Activated naive CD8-positive, alpha-beta T cell (primary cell): ENCODE results near the gene APOOL.
"Not testable (repeated sequence)": the region's sequence is repeated elsewhere in the genome, so short reads cannot be mapped to it uniquely, and the experiment has no call there.

ENCODE experiments used
- H3K27ac Mint-ChIP-seq: one replicate; pipeline ENCODE4 v1.8.0; 2021; ENCODE audit warnings: mixed read lengths
- H3K27me3 Mint-ChIP-seq: one replicate; pipeline ENCODE4 v1.8.0; 2021; ENCODE audit warnings: mixed read lengths
- H3K36me3 Mint-ChIP-seq: one replicate; pipeline ENCODE4 v1.8.0; 2021; ENCODE audit warnings: mixed read lengths
- H3K4me1 Mint-ChIP-seq: one replicate; pipeline ENCODE4 v1.8.0; 2021; ENCODE audit warnings: low read depth, mixed read lengths
- H3K4me3 Mint-ChIP-seq: one replicate; pipeline ENCODE4 v1.8.0; 2021; ENCODE audit warnings: mild to moderate bottlenecking, mixed read lengths
- H3K9me3 Mint-ChIP-seq: one replicate; pipeline ENCODE4 v1.8.0; 2021; ENCODE audit warnings: low read depth, mixed read lengths

The APOOL gene

GRCh38 chrX:85031505-85031904 is 27.8 kb downstream of the APOOL start:
- no peak overlapping the region for H3K4me3 Mint-ChIP-seq
- H3K27ac Mint-ChIP-seq: no peak overlapping the region
- peaks cover 15% of the 10 kb centered on the region for H3K4me1 Mint-ChIP-seq
- H3K27me3 Mint-ChIP-seq: no peaks in the 10 kb centered on the region
- peaks cover 7% of the 10 kb centered on the region for H3K36me3 Mint-ChIP-seq
- H3K9me3 Mint-ChIP-seq: no peaks in the 10 kb centered on the region

- Mint-ChIP-seq H3K27me3 (no peaks in the 10 kb centered on the region), H3K9me3 (peaks cover 11% of the 10 kb centered on the region), H3K4me1 (peaks cover 32% of the 10 kb centered on the region), H3K27ac (no peak overlapping the region), H3K4me3 (no peak overlapping the region), H3K36me3 (peaks cover 14% of the 10 kb centered on the region)
Measured at GRCh38 chrX:85037114-85037513, 33.4 kb downstream of the APOOL start.

GRCh38 chrX:85051627-85052026 is 48.0 kb downstream of the APOOL start:
- Mint-ChIP-seq H3K27me3 (no peaks in the 10 kb centered on the region), H3K4me1 (peaks cover 7% of the 10 kb centered on the region), H3K4me3 (no peak overlapping the region), H3K36me3 (no peaks in the 10 kb centered on the region), H3K27ac (no peak overlapping the region), H3K9me3 (no peaks in the 10 kb centered on the region)

DNA sequence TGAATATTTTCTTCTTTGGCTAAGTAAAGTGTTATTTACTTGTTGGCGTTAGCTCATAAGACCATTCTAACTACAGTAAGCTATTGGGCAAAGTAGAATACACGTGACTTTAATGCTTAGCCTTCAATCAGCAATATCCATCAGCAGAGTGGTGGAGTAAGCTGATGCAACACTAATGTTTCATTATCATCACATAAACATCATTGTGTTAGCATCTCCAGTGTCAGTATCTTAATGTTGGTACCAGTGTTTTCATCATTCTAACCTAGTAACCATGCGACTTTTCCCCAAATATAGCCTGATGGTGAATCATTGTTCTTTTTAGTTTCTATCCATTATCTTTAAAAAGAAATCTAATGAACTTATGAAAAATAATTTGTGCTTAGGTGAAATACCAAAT is 48.5 kb downstream of the APOOL start:
- H3K36me3 Mint-ChIP-seq: no peaks in the 10 kb centered on the region
- H3K27ac Mint-ChIP-seq: no peak overlapping the region
- no peak overlapping the region for H3K4me3 Mint-ChIP-seq
- peaks cover 7% of the 10 kb centered on the region for H3K4me1 Mint-ChIP-seq
- H3K27me3 Mint-ChIP-seq: no peaks in the 10 kb centered on the region
- H3K9me3 Mint-ChIP-seq: no peaks in the 10 kb centered on the region

GRCh38 chrX:85052636-85053343 is 49.1 kb downstream of the APOOL start:
- Mint-ChIP-seq H3K4me1 (peaks cover 7% of the 10 kb centered on the region), H3K36me3 (no peaks in the 10 kb centered on the region), H3K9me3 (no peaks in the 10 kb centered on the region), H3K27ac (no peak overlapping the region), H3K27me3 (no peaks in the 10 kb centered on the region), H3K4me3 (no peak overlapping the region)

DNA sequence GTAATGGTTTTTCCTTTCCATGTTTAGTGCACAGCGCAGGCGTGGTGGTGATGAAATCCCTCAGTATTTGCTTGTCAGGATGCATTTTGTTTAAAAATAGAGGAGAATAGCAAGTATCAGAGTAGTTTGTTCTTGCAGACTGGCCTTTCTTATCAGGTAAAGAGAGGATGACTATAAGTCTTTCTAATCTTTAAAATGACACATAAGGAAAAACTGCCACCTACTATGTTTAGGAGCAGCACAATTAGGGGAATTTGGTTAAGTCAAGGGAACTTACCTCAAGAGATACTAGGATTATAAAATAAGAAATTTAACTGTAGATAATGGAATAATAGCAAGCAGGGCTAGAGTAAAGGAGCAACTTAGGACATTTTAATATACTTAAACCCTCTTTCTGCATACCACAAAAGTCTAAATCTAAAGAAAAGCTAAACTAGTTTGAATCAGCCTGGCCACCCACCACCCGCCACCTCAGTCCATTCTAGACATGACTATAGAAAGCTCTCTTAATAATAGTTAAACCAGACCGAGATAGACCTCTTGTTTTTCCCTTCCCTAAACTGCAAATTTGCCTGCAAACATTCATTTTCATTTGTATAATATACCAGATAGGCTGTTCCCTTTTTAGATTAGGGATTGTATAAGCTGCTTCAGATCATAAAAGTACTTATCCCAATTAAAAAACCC is 62.0 kb downstream of the APOOL start:
- peaks cover 12% of the 10 kb centered on the region for H3K36me3 Mint-ChIP-seq
- no peak overlapping the region for H3K27ac Mint-ChIP-seq
- H3K27me3 Mint-ChIP-seq: no peaks in the 10 kb centered on the region
- H3K4me3 Mint-ChIP-seq: no peak overlapping the region
- H3K4me1 Mint-ChIP-seq: peaks cover 1% of the 10 kb centered on the region
- no peaks in the 10 kb centered on the region for H3K9me3 Mint-ChIP-seq

DNA sequence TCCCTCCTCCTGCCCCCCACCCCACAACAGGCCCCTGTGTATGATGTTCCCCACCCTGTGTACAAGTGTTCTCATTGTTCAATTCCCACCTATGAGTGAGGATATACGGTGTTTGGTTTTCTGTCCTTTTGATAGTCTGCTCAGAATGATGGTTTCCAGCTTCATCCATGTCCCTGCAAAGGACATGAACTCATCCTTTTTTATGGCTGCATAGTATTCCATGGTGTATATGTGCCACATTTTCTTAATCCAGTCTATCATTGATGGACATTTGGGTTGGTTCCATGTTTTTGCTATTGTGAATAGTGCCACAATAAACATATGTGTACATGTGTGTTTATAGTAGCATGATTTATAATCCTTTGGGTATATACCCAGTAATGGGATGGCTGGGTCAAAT is 73.6 kb downstream of the APOOL start:
- H3K4me1 Mint-ChIP-seq, H3K9me3 Mint-ChIP-seq: not testable (repeated sequence)

GRCh38 chrX:85084770-85085393 is 81.2 kb downstream of the APOOL start:
- Mint-ChIP-seq H3K4me3 (no peak overlapping the region), H3K27ac (no peak overlapping the region), H3K27me3 (no peaks in the 10 kb centered on the region), H3K36me3 (peaks cover 8% of the 10 kb centered on the region), H3K9me3 (no peaks in the 10 kb centered on the region), H3K4me1 (no peaks in the 10 kb centered on the region)

More for the DNA sequence above, 73.6 kb downstream of the APOOL start:
- H3K27ac Mint-ChIP-seq, H3K4me3 Mint-ChIP-seq, H3K36me3 Mint-ChIP-seq, H3K27me3 Mint-ChIP-seq: not testable (repeated sequence)

DNA sequence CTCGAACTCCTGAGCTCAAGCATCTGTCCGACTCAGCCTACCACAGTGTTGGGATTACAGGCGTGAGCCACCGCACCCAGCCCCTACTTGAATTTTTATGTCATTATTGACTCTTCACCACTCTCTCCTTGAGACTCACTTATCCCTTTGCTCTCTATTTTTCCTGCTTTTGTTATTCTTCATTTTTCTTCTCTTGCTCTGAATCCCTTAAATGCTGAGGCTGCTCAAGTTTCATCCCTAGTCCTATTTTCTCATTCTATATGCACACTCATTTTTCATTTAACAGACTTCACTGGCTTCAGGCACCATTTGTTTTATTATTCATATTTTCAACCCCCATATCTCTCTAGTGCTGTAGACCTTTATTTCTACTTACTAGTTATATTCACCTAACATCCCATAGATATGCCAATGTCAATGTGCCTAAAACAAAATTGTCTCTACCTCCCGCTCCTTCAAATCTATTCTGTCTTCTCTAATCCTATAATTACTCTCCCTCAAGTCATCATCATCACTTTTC is 85.7 kb downstream of the APOOL start:
- H3K27ac Mint-ChIP-seq: no peak overlapping the region
- H3K9me3 Mint-ChIP-seq: no peaks in the 10 kb centered on the region
- H3K36me3 Mint-ChIP-seq: peaks cover 15% of the 10 kb centered on the region
- H3K4me3 Mint-ChIP-seq: no peak overlapping the region
- no peaks in the 10 kb centered on the region for H3K27me3 Mint-ChIP-seq
- no peaks in the 10 kb centered on the region for H3K4me1 Mint-ChIP-seq

- no peak overlapping the region for H3K27ac Mint-ChIP-seq
- no peaks in the 10 kb centered on the region for H3K27me3 Mint-ChIP-seq
- H3K4me1 Mint-ChIP-seq: no peaks in the 10 kb centered on the region
- no peak overlapping the region for H3K4me3 Mint-ChIP-seq
- H3K9me3 Mint-ChIP-seq: no peaks in the 10 kb centered on the region
- no peaks in the 10 kb centered on the region for H3K36me3 Mint-ChIP-seq
Measured at GRCh38 chrX:85107407-85107806, 103.7 kb downstream of the APOOL start.

- Mint-ChIP-seq H3K27ac (no peak overlapping the region), H3K4me3 (no peak overlapping the region), H3K27me3 (no peaks in the 10 kb centered on the region), H3K4me1 (no peaks in the 10 kb centered on the region), H3K9me3 (no peaks in the 10 kb centered on the region), H3K36me3 (no peaks in the 10 kb centered on the region)
Measured at GRCh38 chrX:85108165-85108564, 104.5 kb downstream of the APOOL start.

- Mint-ChIP-seq H3K9me3 (no peaks in the 10 kb centered on the region), H3K27ac (no peak overlapping the region), H3K36me3 (no peaks in the 10 kb centered on the region), H3K4me3 (no peak overlapping the region), H3K4me1 (no peaks in the 10 kb centered on the region), H3K27me3 (no peaks in the 10 kb centered on the region)
Measured at GRCh38 chrX:85109235-85109634, 105.6 kb downstream of the APOOL start.

- Mint-ChIP-seq H3K9me3 (no peaks in the 10 kb centered on the region), H3K27ac (no peak overlapping the region), H3K4me1 (no peaks in the 10 kb centered on the region), H3K27me3 (no peaks in the 10 kb centered on the region), H3K4me3 (no peak overlapping the region), H3K36me3 (no peaks in the 10 kb centered on the region)
Measured at GRCh38 chrX:85111347-85111746, 107.7 kb downstream of the APOOL start.

- Mint-ChIP-seq H3K36me3 (no peaks in the 10 kb centered on the region), H3K4me3 (no peak overlapping the region), H3K4me1 (no peaks in the 10 kb centered on the region), H3K9me3 (no peaks in the 10 kb centered on the region), H3K27me3 (no peaks in the 10 kb centered on the region), H3K27ac (no peak overlapping the region)
Measured at GRCh38 chrX:85112293-85112692, 108.6 kb downstream of the APOOL start.

DNA sequence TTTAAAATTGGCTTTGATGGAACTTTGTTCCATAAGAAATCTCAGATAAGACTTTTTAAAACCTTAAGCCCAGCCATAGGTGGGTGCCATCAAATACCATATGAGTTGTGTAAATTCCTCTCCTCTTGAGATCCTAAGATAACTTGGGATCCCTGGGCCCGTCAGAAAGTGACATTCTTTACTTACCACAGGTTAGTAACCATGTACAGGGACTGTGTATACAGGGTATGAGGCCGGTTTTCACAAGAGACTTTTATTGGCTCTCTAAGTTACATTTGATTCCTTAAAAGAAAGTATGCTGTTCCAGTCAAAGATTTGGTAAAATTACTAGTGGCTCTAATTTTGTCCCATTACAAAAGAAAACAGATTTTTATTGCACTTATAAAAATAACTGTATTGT is 110.1 kb downstream of the APOOL start:
- no peak overlapping the region for H3K4me3 Mint-ChIP-seq
- no peaks in the 10 kb centered on the region for H3K4me1 Mint-ChIP-seq
- H3K27me3 Mint-ChIP-seq: no peaks in the 10 kb centered on the region
- H3K36me3 Mint-ChIP-seq: no peaks in the 10 kb centered on the region
- no peak overlapping the region for H3K27ac Mint-ChIP-seq
- H3K9me3 Mint-ChIP-seq: no peaks in the 10 kb centered on the region
